ENCODE results near the gene POC1B.
A peak's percentile ranks its signal among the peaks of the same experiment; 100 is the strongest.

The POC1B gene

DNA sequence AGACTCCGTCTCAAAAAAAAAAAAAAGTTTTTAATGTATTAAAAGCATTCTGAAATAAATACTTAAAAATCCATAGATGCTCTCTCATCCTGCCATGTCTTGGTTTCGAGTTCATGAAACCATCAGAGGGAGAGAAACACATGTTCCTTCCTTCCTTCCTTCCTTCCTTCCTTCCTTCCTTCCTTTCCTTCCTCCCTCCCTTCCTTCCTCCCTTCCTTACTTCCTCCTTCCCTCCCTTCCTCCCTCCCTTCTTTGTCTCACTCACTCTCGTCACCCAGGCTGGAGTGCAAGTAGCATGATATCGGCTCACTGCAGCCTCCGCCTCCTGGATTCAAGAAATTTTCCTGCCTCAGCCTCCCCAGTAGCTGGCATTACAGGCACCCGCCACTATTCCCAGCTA, 113.2 kb downstream of the POC1B start:
- Histone ChIP-seq H3K4me3 (ENCODE audit: low read depth in 1 of 2, low read length in 2 of 2) (no peak overlapping the region), H3K4me1 (ENCODE audit: control insufficient read depth in 1 of 2, insufficient read depth in 2 of 2, low read length in 2 of 2) (peaks cover 0 to 2% of the 10 kb centered on the region in 2 donors), H3K36me3 (ENCODE audit: control insufficient read depth in 1 of 2, insufficient read depth in 2 of 2, low read length in 2 of 2) (no peaks in the 10 kb centered on the region), H3K27me3 (ENCODE audit: low read depth, low read length) (no peaks in the 10 kb centered on the region), H3K9me3 (ENCODE audit: control insufficient read depth in 1 of 2, low read length in 2 of 2) (no peaks in the 10 kb centered on the region), H3K27ac (ENCODE audit: low read length) (no peak overlapping the region)

- Histone ChIP-seq H3K36me3 (ENCODE audit: control insufficient read depth in 1 of 2, insufficient read depth in 2 of 2, low read length in 2 of 2) (no peaks in the 10 kb centered on the region), H3K4me3 (ENCODE audit: low read depth in 1 of 2, low read length in 2 of 2) (no peak overlapping the region), H3K9me3 (ENCODE audit: control insufficient read depth in 1 of 2, low read length in 2 of 2) (no peaks in the 10 kb centered on the region), H3K27me3 (ENCODE audit: low read depth, low read length) (no peaks in the 10 kb centered on the region), H3K27ac (ENCODE audit: low read length) (no peak overlapping the region), H3K4me1 (ENCODE audit: control insufficient read depth in 1 of 2, insufficient read depth in 2 of 2, low read length in 2 of 2) (peaks cover 0 to 2% of the 10 kb centered on the region in 2 donors)
Measured at GRCh38 chr12:89411846-89412245, 114.0 kb downstream of the POC1B start.

GRCh38 chr12:89411234-89411633, 114.6 kb downstream of the POC1B start:
- Histone ChIP-seq H3K4me1 (ENCODE audit: control insufficient read depth in 1 of 2, insufficient read depth in 2 of 2, low read length in 2 of 2) (no peaks in the 10 kb centered on the region), H3K27ac (ENCODE audit: low read length) (no peak overlapping the region), H3K9me3 (ENCODE audit: control insufficient read depth in 1 of 2, low read length in 2 of 2) (no peaks in the 10 kb centered on the region), H3K36me3 (ENCODE audit: control insufficient read depth in 1 of 2, insufficient read depth in 2 of 2, low read length in 2 of 2) (no peaks in the 10 kb centered on the region), H3K27me3 (ENCODE audit: low read depth, low read length) (no peaks in the 10 kb centered on the region), H3K4me3 (ENCODE audit: low read depth in 1 of 2, low read length in 2 of 2) (no peak overlapping the region)

- Histone ChIP-seq H3K36me3 (ENCODE audit: control insufficient read depth in 1 of 2, insufficient read depth in 2 of 2, low read length in 2 of 2) (no peaks in the 10 kb centered on the region), H3K27me3 (ENCODE audit: low read depth, low read length) (no peaks in the 10 kb centered on the region), H3K4me1 (ENCODE audit: control insufficient read depth in 1 of 2, insufficient read depth in 2 of 2, low read length in 2 of 2) (no peaks in the 10 kb centered on the region), H3K27ac (ENCODE audit: low read length) (no peak overlapping the region), H3K9me3 (ENCODE audit: control insufficient read depth in 1 of 2, low read length in 2 of 2) (no peaks in the 10 kb centered on the region), H3K4me3 (ENCODE audit: low read depth in 1 of 2, low read length in 2 of 2) (no peak overlapping the region)
Measured at GRCh38 chr12:89405626-89406345, 120.1 kb downstream of the POC1B start.

DNA sequence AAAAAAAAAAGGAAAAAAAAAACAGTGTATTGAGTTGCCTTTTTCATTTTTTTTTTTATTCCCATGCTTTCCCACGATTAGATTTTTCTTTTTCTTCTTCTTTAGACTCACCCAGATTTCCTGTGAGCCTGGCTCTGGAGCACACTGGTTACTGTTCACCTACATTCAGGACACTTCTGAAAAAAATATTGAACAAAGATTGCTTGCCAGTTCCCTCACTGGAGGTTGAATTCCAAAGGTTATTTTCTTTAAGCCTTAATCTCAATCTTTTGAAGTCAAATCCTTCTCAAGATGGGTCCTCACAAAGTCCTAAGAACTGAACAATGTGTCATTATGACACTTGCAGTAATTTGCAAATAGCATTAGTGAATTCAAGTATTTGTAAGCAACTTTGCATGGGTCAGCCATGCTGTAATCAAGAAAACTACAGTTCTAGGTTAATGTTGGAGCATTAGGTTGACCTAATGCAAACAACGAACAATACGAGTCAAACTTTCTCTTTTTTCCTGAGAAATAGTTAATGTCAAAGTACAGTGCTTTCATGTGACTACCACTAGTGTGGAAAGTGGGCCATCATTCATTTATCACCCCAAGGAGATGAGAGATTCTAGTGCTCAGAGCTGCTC, 124.3 kb downstream of the POC1B start:
- Histone ChIP-seq H3K9me3 (ENCODE audit: control insufficient read depth in 1 of 2, low read length in 2 of 2) (no peaks in the 10 kb centered on the region), H3K4me1 (ENCODE audit: control insufficient read depth in 1 of 2, insufficient read depth in 2 of 2, low read length in 2 of 2) (no peaks in the 10 kb centered on the region), H3K27ac (ENCODE audit: low read length) (no peak overlapping the region), H3K36me3 (ENCODE audit: control insufficient read depth in 1 of 2, insufficient read depth in 2 of 2, low read length in 2 of 2) (no peaks in the 10 kb centered on the region), H3K4me3 (ENCODE audit: low read depth in 1 of 2, low read length in 2 of 2) (no peak overlapping the region), H3K27me3 (ENCODE audit: low read depth, low read length) (no peaks in the 10 kb centered on the region)

DNA sequence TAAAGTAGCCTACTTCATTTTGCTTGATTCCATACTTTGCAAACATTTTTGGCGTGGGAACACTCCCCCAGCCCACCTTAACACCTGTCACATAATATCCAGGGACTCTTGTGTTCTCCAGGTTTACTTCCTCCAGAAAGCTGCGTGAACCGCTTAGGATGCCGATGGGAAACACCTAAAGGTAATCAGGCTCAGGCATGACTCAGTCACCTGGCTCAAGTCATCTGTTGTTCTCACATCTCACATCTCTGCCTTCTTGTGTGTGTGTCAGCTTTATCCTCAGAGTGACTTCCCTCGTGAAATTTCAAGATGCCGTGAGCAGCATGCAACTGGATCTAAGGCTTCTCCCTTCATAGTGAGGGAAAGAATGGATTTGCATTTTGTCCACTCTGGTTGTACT, 125.4 kb downstream of the POC1B start:
- Histone ChIP-seq H3K4me1 (ENCODE audit: control insufficient read depth in 1 of 2, insufficient read depth in 2 of 2, low read length in 2 of 2) (no peaks in the 10 kb centered on the region), H3K27ac (ENCODE audit: low read length) (no peak overlapping the region)

GRCh38 chr12:89395712-89396111, 130.1 kb downstream of the POC1B start:
- H3K4me3 ChIP-seq (ENCODE audit: low read depth in 1 of 2, low read length in 2 of 2): no peak overlapping the region
- no peak overlapping the region for H3K27ac ChIP-seq (ENCODE audit: low read length)
- peaks cover 0 to 2% of the 10 kb centered on the region in 2 donors for H3K4me1 ChIP-seq (ENCODE audit: control insufficient read depth in 1 of 2, insufficient read depth in 2 of 2, low read length in 2 of 2)
- no peaks in the 10 kb centered on the region for H3K9me3 ChIP-seq (ENCODE audit: control insufficient read depth in 1 of 2, low read length in 2 of 2)
- no peaks in the 10 kb centered on the region for H3K36me3 ChIP-seq (ENCODE audit: control insufficient read depth in 1 of 2, insufficient read depth in 2 of 2, low read length in 2 of 2)
- no peaks in the 10 kb centered on the region for H3K27me3 ChIP-seq (ENCODE audit: low read depth, low read length)

More for the DNA sequence above, 125.4 kb downstream of the POC1B start:
- Histone ChIP-seq H3K27me3 (ENCODE audit: low read depth, low read length) (no peaks in the 10 kb centered on the region), H3K36me3 (ENCODE audit: control insufficient read depth in 1 of 2, insufficient read depth in 2 of 2, low read length in 2 of 2) (no peaks in the 10 kb centered on the region), H3K9me3 (ENCODE audit: control insufficient read depth in 1 of 2, low read length in 2 of 2) (no peaks in the 10 kb centered on the region), H3K4me3 (ENCODE audit: low read depth in 1 of 2, low read length in 2 of 2) (no peak overlapping the region)

GRCh38 chr12:89393551-89394121, 132.2 kb downstream of the POC1B start:
- Histone ChIP-seq H3K27ac (ENCODE audit: low read length) (no peak overlapping the region), H3K27me3 (ENCODE audit: low read depth, low read length) (no peaks in the 10 kb centered on the region), H3K36me3 (ENCODE audit: control insufficient read depth in 1 of 2, insufficient read depth in 2 of 2, low read length in 2 of 2) (no peaks in the 10 kb centered on the region), H3K4me1 (ENCODE audit: control insufficient read depth in 1 of 2, insufficient read depth in 2 of 2, low read length in 2 of 2) (peaks cover 0 to 6% of the 10 kb centered on the region in 2 donors), H3K4me3 (ENCODE audit: low read depth in 1 of 2, low read length in 2 of 2) (no peak overlapping the region), H3K9me3 (ENCODE audit: control insufficient read depth in 1 of 2, low read length in 2 of 2) (no peaks in the 10 kb centered on the region)

DNA sequence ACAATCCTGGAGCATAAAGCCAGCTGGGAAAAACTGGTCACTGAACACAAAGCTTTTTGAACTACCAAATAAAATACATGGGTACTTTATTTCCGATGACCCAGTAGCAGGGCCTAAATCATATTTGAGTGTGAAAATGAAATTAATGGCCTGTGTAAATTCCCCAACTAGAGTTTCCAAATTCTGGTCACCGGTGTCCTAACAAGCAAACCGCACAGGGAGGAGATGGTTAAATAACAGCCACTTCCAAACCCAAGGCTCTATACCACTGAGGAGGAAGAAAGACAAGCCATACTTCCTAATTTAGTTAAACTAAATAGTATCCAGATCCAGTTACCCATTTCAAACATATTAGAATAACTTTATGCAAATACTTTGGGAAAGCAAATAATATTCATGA, 133.5 kb downstream of the POC1B start:
- Histone ChIP-seq H3K27ac (ENCODE audit: low read length) (no peak overlapping the region), H3K4me3 (ENCODE audit: low read depth in 1 of 2, low read length in 2 of 2) (no peak overlapping the region), H3K9me3 (ENCODE audit: control insufficient read depth in 1 of 2, low read length in 2 of 2) (no peaks in the 10 kb centered on the region), H3K36me3 (ENCODE audit: control insufficient read depth in 1 of 2, insufficient read depth in 2 of 2, low read length in 2 of 2) (no peaks in the 10 kb centered on the region), H3K4me1 (ENCODE audit: control insufficient read depth in 1 of 2, insufficient read depth in 2 of 2, low read length in 2 of 2) (peaks cover 3 to 6% of the 10 kb centered on the region in 2 donors), H3K27me3 (ENCODE audit: low read depth, low read length) (no peaks in the 10 kb centered on the region)

DNA sequence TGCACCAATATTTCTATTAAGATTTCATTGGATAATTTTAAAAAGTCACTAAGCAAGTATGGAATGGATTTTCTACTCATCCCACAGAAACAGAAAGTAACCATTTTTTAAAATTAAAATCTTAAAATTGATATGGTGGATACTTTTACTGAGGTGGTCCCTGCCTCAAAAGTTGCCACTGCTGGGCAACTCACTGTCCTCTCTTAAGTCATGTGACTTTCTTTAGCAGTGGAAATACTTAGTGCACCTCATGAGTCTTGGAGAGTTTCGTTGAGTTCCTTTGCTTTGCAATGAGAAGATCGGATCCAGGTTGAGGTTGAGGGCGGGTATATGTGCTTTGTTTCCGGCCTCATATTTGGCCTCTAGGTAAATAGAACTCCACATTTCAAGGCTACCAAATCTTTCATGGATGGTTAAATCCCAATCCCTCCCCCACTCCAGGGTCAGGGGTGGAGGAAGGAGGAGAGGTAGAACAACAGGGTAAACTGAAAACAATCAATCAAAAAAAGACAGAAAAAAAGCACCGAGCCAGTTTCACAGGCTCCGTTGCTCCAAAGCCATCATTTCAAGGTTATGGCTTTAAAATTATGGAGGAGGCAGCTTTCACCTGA, 134.0 kb downstream of the POC1B start:
- H3K9me3 ChIP-seq (ENCODE audit: control insufficient read depth in 1 of 2, low read length in 2 of 2): no peaks in the 10 kb centered on the region
- H3K27ac ChIP-seq (ENCODE audit: low read length): no peak overlapping the region
- no peaks in the 10 kb centered on the region for H3K27me3 ChIP-seq (ENCODE audit: low read depth, low read length)
- H3K36me3 ChIP-seq (ENCODE audit: control insufficient read depth in 1 of 2, insufficient read depth in 2 of 2, low read length in 2 of 2): no peaks in the 10 kb centered on the region
- peaks cover 6 to 8% of the 10 kb centered on the region in 2 donors for H3K4me1 ChIP-seq (ENCODE audit: control insufficient read depth in 1 of 2, insufficient read depth in 2 of 2, low read length in 2 of 2)
- H3K4me3 ChIP-seq (ENCODE audit: low read depth in 1 of 2, low read length in 2 of 2): no peak overlapping the region

DNA sequence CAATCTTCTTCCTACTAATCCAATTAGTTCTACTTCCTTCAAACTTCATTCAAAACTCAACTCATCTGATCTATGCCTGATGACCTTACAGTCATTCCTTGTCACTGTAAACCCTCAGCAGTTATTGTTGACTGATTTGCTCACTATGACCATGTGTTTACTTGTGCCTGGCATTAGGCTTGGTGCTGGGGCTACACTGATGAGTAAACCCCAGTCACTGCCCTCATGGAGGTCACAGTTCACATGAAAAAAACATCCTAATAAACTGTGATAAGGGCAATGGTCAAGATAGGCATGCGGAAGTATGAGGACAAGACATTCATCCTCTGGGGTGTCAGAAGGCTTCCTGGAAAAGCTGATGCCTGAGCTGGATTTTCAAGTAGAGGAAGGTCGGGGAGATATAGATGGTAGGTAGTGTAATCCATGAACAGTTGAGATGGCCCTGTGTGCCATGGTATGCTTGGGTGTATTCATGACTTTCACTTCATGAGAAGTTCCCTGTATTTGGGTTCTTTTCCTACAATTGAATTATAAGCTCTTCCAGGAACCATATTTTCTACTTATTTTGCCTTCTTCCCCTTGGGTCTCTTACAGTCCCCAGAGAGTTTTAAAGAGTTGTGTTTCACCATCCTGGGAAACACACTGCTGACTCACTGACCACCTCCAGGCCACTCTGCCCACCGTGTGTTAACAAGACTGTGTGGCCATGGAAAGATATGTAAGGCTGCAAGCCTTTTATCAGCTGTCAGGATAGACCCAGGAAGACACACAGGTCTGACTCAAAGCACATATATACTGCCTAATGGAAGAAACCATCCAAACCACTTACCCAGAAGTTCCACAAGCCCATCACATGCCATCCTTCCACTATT, 134.8 kb downstream of the POC1B start:
- Histone ChIP-seq H3K9me3 (ENCODE audit: control insufficient read depth in 1 of 2, low read length in 2 of 2) (no peaks in the 10 kb centered on the region), H3K4me3 (ENCODE audit: low read depth in 1 of 2, low read length in 2 of 2) (no peak overlapping the region), H3K27ac (ENCODE audit: low read length) (peak overlapping the region; percentile 47), H3K27me3 (ENCODE audit: low read depth, low read length) (no peaks in the 10 kb centered on the region), H3K36me3 (ENCODE audit: control insufficient read depth in 1 of 2, insufficient read depth in 2 of 2, low read length in 2 of 2) (no peaks in the 10 kb centered on the region), H3K4me1 (ENCODE audit: control insufficient read depth in 1 of 2, insufficient read depth in 2 of 2, low read length in 2 of 2) (peaks cover 8 to 10% of the 10 kb centered on the region in 2 donors)

Data from muscle layer of duodenum (tissue), 2 donors.